IPS-20b (cell line): ENCODE measurements around the gene ADCY4.
A peak's percentile ranks its signal among the peaks of the same experiment; 100 is the strongest.

Source experiments
- H3K27ac ChIP-seq: one replicate; pipeline ENCODE4 v1.5.1; 2013; ENCODE audit warnings: low read length
- H3K27me3 ChIP-seq: 2 replicates; pipeline ENCODE4 v1.6.1; 2013; ENCODE audit warnings: mild to moderate bottlenecking, low read length, inconsistent platforms; ENCODE audit not compliant: insufficient read depth
- H3K36me3 ChIP-seq: 2 replicates; pipeline ENCODE4 v1.6.1; 2013; ENCODE audit warnings: low read depth, mild to moderate bottlenecking, inconsistent platforms, low read length, moderate library complexity; ENCODE audit not compliant: insufficient read depth
- H3K4me1 ChIP-seq: 2 replicates; pipeline ENCODE4 v1.6.1; 2013; ENCODE audit warnings: mild to moderate bottlenecking, control low read depth, inconsistent platforms, low read length, moderate library complexity; ENCODE audit not compliant: insufficient read depth
- H3K4me3 ChIP-seq: 2 replicates; pipeline ENCODE4 v1.5.1; 2013; ENCODE audit warnings: mild to moderate bottlenecking, low read length, inconsistent platforms
- H3K9ac ChIP-seq: 2 replicates; pipeline ENCODE4 v1.6.1; 2013; ENCODE audit warnings: low read depth, mild to moderate bottlenecking, inconsistent platforms, low read length, moderate library complexity
- H3K9me3 ChIP-seq: 2 replicates; pipeline ENCODE4 v1.6.1; 2013; ENCODE audit warnings: mild to moderate bottlenecking, low read depth, low read length, inconsistent platforms; ENCODE audit not compliant: insufficient read depth

Gene ADCY4

DNA sequence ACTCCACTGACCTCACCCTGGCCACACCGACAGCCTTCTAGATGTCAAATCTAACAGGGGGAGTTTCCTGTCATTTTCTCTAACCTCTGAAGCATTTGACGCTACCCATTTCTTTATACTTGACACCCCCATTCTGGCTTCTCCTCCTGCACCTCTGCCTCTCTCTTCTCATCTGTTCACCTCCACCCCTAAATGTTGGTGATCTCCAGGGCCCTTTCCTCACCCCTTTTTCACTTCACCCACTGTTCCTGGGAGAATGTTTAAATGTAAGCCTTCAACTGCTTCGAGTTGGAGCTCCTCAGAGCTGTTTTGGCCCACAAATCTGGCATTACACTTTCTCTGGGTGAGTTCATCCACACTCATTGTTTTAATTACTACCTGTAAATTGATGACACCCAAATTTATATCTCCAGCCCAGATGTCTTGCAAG, 63.0 kb downstream of the ADCY4 start:
- Histone ChIP-seq H3K27ac (no peak overlapping the region), H3K4me1 (no peaks in the 10 kb centered on the region; the same call in 1 of the 2 replicates), H3K4me3 (peak overlapping the region; percentile 86), H3K9me3 (no peaks in the 10 kb centered on the region), H3K9ac (peak overlapping the region; percentile 96; the same call in 1 of the 2 replicates), H3K27me3 (no peaks in the 10 kb centered on the region), H3K36me3 (no peaks in the 10 kb centered on the region)

DNA sequence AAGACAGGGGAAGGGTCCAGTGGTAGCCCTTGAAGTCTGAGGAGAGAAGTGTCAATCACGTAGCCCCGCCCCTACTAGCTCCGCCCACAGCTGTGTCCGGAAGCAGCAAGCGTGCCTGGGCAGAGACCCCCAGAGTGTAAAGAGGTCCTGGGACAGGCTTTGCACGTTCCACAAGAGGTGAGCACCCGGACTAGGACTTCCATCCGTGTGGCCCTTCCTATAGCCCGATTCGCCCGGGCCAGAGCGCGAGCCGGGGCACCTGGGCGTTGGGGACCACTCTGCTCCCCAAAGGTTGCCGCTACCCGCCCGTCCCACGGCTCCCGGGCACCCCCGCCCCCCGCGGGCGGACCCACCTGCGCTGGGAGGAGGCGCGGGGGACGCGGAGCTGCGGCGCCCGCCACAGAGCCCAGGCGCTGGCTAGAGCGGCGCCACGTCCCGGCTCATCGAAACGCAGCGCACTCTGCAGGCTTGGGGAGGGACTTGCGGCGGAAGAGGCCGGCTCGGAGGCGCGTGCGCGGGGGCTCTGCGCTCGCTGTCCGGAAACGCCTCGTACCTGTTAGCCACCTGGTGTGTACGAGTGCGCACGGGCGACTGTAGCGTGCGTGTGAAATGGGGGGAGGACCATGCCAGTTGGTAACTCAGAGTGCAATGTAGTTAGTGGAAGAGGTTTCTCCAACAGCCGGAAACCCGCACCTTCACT, 63.6 kb downstream of the ADCY4 start, which contains the start of gene RABGGTA:
Gene RABGGTA, minus strand, starts transcription at position 464 of the 700 bp plus-strand sequence. CDS start 482 bp downstream, outside the sequence.
- peak within 1 kb of the TSS; percentile 86 for H3K4me3 ChIP-seq
- no peaks in the 10 kb centered on the region for H3K36me3 ChIP-seq
- H3K9ac ChIP-seq = peak within 1 kb of the TSS; percentile 96
- no peaks in the 10 kb centered on the region for H3K9me3 ChIP-seq
- no peaks in the 10 kb centered on the region for H3K27me3 ChIP-seq
- peak within 1 kb of the TSS; percentile 77 for H3K27ac ChIP-seq
- no peaks in the 10 kb centered on the region; the same call in 1 of the 2 replicates for H3K4me1 ChIP-seq

DNA sequence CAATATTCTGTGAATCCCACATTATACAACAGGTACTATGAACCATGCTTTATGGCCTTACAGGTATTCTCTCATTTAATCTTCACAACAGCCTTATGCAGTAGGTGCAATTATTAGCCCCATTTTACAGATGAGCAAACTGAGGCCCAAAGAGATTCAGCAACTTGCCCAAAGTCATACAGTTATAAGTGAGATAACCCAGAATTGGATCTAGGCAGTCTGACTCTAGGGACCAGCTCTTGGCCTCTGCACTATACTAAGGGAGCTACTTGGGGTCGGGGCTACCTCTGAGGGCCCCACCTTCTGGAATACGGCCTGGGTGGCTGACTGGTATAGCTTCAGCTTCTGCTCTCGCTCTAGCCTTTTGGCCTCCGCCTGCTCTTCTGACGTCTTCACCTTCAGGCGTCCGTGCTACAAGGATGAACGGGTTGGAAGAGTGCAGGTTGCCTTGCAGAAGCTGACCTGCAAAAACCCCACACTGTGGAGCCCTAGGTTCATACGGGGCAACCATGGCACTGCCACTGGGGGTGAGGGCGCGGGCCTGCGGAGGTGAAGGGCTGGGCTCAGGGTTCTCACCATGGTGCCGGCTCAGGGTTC, 64.2 kb downstream of the ADCY4 start:
- H3K27ac ChIP-seq = peak overlapping the region; percentile 77
- no peaks in the 10 kb centered on the region for H3K27me3 ChIP-seq
- peak overlapping the region; percentile 96; the same call in 1 of the 2 replicates for H3K9ac ChIP-seq
- H3K4me1 ChIP-seq = no peaks in the 10 kb centered on the region; the same call in 1 of the 2 replicates
- no peaks in the 10 kb centered on the region for H3K36me3 ChIP-seq
- H3K9me3 ChIP-seq = no peaks in the 10 kb centered on the region
- peak overlapping the region; percentile 86 for H3K4me3 ChIP-seq

DNA sequence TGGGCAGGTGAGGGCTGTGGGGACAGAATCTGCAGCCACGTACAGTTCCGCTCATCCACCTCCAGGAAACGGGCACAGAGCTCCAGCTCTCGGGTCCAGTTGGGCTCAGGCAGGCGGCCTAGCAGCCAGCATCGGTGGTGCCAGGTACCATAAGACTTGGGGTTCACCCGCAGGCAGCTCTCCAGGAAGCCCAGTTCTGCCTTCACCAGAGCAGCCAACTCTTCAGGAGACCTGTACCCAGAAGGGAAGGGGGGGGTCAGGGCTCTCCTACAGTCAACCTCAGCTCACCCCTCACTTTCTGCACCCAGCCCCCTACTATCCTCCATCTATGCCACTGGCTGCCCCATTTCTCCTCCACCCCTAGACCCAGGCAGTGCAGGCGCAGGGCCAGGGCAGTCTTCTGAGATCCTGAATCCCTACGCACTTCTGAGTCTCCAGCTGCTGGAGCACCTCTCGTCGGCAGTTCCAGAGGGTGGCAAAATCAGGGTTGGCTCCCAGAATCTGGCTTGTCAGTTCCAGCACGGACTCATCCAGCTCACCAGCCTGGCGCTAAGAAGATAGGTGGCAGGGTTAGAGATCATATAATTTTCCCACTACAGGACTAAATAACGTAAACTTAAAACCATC, 64.8 kb downstream of the ADCY4 start:
- Histone ChIP-seq H3K27me3 (no peaks in the 10 kb centered on the region), H3K4me3 (no peak overlapping the region), H3K27ac (no peak overlapping the region), H3K4me1 (no peaks in the 10 kb centered on the region; the same call in 1 of the 2 replicates), H3K9ac (no peak overlapping the region), H3K9me3 (no peaks in the 10 kb centered on the region), H3K36me3 (no peaks in the 10 kb centered on the region)

DNA sequence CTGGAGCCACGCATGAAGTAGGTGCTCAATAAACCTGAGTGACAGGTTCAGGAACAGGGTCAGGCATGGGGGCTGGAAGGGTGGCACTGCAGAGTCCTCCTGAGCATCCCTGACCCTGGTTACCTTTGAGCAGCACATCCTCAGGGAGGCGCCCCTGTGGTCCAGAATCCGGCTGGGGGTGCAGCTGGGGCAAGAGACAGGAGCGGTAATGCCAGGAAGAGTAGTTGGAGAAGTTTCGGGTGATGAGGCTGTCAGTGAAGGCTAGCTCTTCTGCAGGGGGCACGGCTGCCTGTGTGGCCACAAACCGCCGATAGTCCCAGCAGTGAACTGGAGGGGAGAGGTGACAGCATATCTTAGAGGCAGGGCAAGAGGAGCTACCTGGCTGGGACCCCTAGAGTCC, 65.5 kb downstream of the ADCY4 start:
- H3K4me1 ChIP-seq = no peaks in the 10 kb centered on the region; the same call in 1 of the 2 replicates
- no peak overlapping the region for H3K27ac ChIP-seq
- H3K27me3 ChIP-seq = no peaks in the 10 kb centered on the region
- no peaks in the 10 kb centered on the region for H3K9me3 ChIP-seq
- H3K9ac ChIP-seq = no peak overlapping the region
- H3K36me3 ChIP-seq = no peaks in the 10 kb centered on the region
- H3K4me3 ChIP-seq = no peak overlapping the region
